ENCODE measurements around the gene GNG7.

DNA sequence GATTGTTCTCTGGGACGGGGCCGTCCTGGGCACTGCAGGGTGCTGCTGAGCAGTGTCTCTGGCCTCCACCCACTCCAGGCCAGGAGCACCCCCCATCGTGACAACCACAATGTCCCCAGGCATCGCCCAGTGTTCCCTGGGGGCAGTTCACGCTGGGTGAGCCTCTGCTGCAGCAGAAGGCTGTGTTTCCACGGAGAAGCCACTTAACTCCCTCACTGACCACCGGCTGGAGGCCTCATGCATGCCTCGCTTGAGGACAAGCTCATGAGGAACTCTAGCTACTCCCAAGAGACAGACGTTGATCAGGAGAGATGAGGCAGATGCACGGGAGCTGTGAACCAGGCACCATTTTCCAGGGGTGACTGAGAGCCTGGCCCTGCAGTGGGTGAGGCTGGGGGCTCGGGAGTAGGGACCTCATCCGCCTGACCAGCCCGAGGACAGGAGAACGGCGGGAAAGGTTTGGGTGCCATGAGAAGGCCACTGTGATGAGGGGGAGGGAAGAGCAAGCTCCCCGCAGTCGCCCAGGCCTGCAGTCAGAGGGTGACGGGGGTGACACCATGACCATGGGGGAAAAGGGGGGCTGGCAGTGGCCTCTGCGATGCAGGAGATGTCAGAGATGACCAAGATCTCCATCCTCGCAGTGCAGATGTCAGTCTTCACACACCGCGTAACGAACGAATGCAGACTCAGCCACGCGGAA is 32.2 kb upstream of the GNG7 start:
- TF ChIP-seq, protein P1, sequence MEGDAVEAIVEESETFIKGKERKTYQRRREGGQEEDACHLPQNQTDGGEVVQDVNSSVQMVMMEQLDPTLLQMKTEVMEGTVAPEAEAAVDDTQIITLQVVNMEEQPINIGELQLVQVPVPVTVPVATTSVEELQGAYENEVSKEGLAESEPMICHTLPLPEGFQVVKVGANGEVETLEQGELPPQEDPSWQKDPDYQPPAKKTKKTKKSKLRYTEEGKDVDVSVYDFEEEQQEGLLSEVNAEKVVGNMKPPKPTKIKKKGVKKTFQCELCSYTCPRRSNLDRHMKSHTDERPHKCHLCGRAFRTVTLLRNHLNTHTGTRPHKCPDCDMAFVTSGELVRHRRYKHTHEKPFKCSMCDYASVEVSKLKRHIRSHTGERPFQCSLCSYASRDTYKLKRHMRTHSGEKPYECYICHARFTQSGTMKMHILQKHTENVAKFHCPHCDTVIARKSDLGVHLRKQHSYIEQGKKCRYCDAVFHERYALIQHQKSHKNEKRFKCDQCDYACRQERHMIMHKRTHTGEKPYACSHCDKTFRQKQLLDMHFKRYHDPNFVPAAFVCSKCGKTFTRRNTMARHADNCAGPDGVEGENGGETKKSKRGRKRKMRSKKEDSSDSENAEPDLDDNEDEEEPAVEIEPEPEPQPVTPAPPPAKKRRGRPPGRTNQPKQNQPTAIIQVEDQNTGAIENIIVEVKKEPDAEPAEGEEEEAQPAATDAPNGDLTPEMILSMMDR (IDR thresholded peaks at IDR 0.05), result no peak
- TF ChIP-seq POLR2A (IDR thresholded peaks at IDR 0.05), result no peak
